ENCODE data around the gene ATP6V1B1.

Gene ATP6V1B1

GRCh38 chr2:70947556-70948184, 12.0 kb downstream of the ATP6V1B1 start:
- peak; percentile 65 for DNase-seq (ENCODE audit: low read depth)
- H3K4me3 ChIP-seq (ENCODE audit: low read length), result no peak overlapping the region
- TF ChIP-seq CTCF (conservative IDR thresholded peaks at IDR 0.05; ENCODE audit: low read depth, low read length), result no peak

- peak; percentile 86 for TF ChIP-seq CTCF (conservative IDR thresholded peaks at IDR 0.05; ENCODE audit: low read depth, low read length)
- H3K4me3 ChIP-seq (ENCODE audit: low read length), result peak overlapping the region; percentile 37
Measured at GRCh38 chr2:70948337-70949003, 12.8 kb downstream of the ATP6V1B1 start.

GRCh38 chr2:70949086-70949485, 13.4 kb downstream of the ATP6V1B1 start:
- DNase-seq (ENCODE audit: low read depth), result no peak
- TF ChIP-seq CTCF (conservative IDR thresholded peaks at IDR 0.05; ENCODE audit: low read depth, low read length), result no peak
- H3K4me3 ChIP-seq (ENCODE audit: low read length), result no peak overlapping the region

More at GRCh38 chr2:70948337-70949003, 12.8 kb downstream of the ATP6V1B1 start:
- peak; percentile 14 for DNase-seq (ENCODE audit: low read depth)

GRCh38 chr2:70954886-70955285, 19.2 kb downstream of the ATP6V1B1 start:
- no peak for DNase-seq (ENCODE audit: low read depth)
- H3K4me3 ChIP-seq (ENCODE audit: low read length), result no peak overlapping the region
- no peak for TF ChIP-seq CTCF (conservative IDR thresholded peaks at IDR 0.05; ENCODE audit: low read depth, low read length)

- DNase-seq (ENCODE audit: low read depth), result no peak
- H3K4me3 ChIP-seq (ENCODE audit: low read length), result no peak overlapping the region
- TF ChIP-seq CTCF (conservative IDR thresholded peaks at IDR 0.05; ENCODE audit: low read depth, low read length), result no peak
Measured at GRCh38 chr2:70956141-70956540, 20.4 kb downstream of the ATP6V1B1 start.

- no peak for TF ChIP-seq CTCF (conservative IDR thresholded peaks at IDR 0.05; ENCODE audit: low read depth, low read length)
- H3K4me3 ChIP-seq (ENCODE audit: low read length), result no peak overlapping the region
- no peak for DNase-seq (ENCODE audit: low read depth)
Measured at GRCh38 chr2:70957798-70958197, 22.1 kb downstream of the ATP6V1B1 start.

GRCh38 chr2:70958759-70959158, 23.1 kb downstream of the ATP6V1B1 start:
- H3K4me3 ChIP-seq (ENCODE audit: low read length), result no peak overlapping the region
- DNase-seq (ENCODE audit: low read depth), result no peak
- no peak for TF ChIP-seq CTCF (conservative IDR thresholded peaks at IDR 0.05; ENCODE audit: low read depth, low read length)

Data from retinal pigment epithelial cell (primary cell).